GM19452 (cell line): Measurements from ENCODE around the gene MMP28.

ENCODE experiments used
- ATAC-seq: cut with Tn5 transposase; IDR thresholded peaks from one replicate; pipeline ENCODE4 v1.9.1; 2021; ENCODE audit not compliant: unreplicated experiment

MMP28 gene

GRCh38 chr17:35726953-35727460 is 68.4 kb downstream of the MMP28 start:
- ATAC-seq: no peak

- ATAC-seq: no peak
Measured at GRCh38 chr17:35726127-35726952, 69.1 kb downstream of the MMP28 start.

GRCh38 chr17:35725802-35726126 is 69.7 kb downstream of the MMP28 start:
- no peak for ATAC-seq

- ATAC-seq: no peak
Measured at GRCh38 chr17:35725058-35725457, 70.4 kb downstream of the MMP28 start.

GRCh38 chr17:35723735-35724134 is 71.7 kb downstream of the MMP28 start:
- no peak for ATAC-seq

- ATAC-seq: no peak
Measured at GRCh38 chr17:35717475-35717874, 78.0 kb downstream of the MMP28 start.

GRCh38 chr17:35716897-35717465 is 78.5 kb downstream of the MMP28 start:
- ATAC-seq: no peak

- no peak for ATAC-seq
Measured at GRCh38 chr17:35716173-35716572, 79.3 kb downstream of the MMP28 start.
